NB4 (cell line): ENCODE measurements around the gene PAQR7.
"Not testable (repeated sequence)": the region's sequence is repeated elsewhere in the genome, so short reads cannot be mapped to it uniquely, and the experiment has no call there.

ENCODE experiments used
- DNase-seq: peaks from one replicate; pipeline ENCODE4 v3.0.0; 2010; ENCODE audit warnings: low read depth
- H3K4me3 ChIP-seq: one replicate; pipeline ENCODE4 v1.5.1; 2011; ENCODE audit warnings: mild to moderate bottlenecking, low read depth, low read length, moderate library complexity
- MYC ChIP-seq: IDR thresholded peaks from 2 replicates; pipeline ENCODE4 v1.6.1; 2011; ENCODE audit warnings: low read depth, low read length
- POLR2A ChIP-seq: IDR thresholded peaks from 2 replicates; pipeline ENCODE4 v1.6.1; 2011; ENCODE audit warnings: mild to moderate bottlenecking; ENCODE audit not compliant: insufficient read length; ENCODE audit errors: extremely low read depth
- TF ChIP-seq, protein P1 (sequence below): IDR thresholded peaks from 2 replicates; pipeline ENCODE4 v1.6.1; 2011; ENCODE audit warnings: low read depth, low read length
- TF ChIP-seq, protein P2 (sequence below): IDR thresholded peaks from one replicate; pipeline ENCODE4 v1.5.1; 2012; ENCODE audit warnings: low read depth, low read length

Gene PAQR7

DNA sequence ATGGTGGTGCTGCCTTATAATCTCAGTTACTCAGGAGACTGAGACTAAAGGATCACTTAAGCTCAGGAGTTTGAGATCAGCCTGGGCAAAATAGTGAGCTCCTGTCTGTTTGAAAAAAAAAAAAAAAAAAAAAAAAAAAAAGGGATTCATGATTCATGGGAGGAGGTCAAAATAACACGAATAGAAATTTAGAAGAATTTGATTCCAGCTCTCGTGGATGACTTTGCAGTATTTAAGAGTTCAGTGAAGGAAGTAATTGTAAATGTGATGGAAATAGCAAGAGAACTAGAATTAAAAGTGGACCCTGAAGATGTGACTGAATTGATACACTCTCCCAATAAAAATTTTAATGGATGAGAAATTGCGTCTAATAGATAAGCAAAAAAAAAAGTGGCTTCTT lies 32.0 kb downstream of the PAQR7 start:
- TF ChIP-seq, protein P1, sequence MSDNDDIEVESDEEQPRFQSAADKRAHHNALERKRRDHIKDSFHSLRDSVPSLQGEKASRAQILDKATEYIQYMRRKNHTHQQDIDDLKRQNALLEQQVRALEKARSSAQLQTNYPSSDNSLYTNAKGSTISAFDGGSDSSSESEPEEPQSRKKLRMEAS, result no peak
- TF ChIP-seq POLR2A (no peak), MYC (no peak)
- TF ChIP-seq, protein P2, sequence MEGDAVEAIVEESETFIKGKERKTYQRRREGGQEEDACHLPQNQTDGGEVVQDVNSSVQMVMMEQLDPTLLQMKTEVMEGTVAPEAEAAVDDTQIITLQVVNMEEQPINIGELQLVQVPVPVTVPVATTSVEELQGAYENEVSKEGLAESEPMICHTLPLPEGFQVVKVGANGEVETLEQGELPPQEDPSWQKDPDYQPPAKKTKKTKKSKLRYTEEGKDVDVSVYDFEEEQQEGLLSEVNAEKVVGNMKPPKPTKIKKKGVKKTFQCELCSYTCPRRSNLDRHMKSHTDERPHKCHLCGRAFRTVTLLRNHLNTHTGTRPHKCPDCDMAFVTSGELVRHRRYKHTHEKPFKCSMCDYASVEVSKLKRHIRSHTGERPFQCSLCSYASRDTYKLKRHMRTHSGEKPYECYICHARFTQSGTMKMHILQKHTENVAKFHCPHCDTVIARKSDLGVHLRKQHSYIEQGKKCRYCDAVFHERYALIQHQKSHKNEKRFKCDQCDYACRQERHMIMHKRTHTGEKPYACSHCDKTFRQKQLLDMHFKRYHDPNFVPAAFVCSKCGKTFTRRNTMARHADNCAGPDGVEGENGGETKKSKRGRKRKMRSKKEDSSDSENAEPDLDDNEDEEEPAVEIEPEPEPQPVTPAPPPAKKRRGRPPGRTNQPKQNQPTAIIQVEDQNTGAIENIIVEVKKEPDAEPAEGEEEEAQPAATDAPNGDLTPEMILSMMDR, result no peak
- no peak for DNase-seq

DNA sequence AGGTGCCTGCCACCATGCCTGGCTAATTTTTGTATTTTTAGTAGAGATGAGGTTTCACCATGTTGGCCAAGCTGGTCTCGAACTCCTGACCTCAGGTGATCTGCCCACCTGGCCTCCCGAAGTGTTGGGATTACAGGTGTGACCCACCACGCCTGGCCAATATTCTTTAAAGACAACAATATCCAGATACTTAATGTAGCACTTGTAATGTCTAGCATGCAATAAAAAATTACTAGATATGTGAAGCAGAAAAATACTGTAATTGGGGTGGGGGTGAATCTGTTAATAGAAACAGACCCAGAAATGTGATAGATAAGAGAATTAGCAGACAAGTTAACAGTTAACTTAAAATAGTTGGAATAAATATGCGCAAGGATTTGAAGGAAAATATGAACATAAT lies 35.7 kb downstream of the PAQR7 start:
- DNase-seq, H3K4me3 ChIP-seq: not testable (repeated sequence)

More for the DNA sequence above, 32.0 kb downstream of the PAQR7 start:
- no peak overlapping the region for H3K4me3 ChIP-seq

DNA sequence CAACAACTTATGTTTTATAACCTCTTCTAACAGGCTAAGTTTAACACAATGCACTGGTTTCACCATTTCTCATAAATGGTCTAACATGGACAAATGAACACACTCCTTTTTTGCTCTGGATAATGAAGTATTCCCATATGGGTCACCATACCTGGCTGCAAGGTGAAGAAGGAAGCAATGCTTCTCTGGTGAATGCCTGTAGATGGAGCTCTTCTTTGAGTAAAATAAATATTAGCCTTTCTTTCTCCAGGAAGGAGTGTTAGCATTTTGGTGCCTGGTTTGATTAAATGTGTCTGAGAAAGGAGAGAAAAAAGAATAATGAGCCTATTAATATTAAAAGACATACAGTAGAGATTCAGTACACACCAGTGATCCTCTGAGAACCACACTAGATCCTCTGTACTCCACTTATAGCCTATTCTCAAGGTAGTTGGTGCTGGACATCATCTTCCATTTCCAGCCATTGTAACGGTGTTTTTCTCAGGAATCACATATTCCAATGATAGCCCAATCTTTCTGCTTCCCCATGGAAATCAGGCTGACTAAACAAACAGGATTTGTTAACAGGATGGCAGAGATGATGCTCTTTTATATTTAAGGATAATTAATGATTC lies 38.1 kb downstream of the PAQR7 start:
- no peak for DNase-seq
- no peak overlapping the region for H3K4me3 ChIP-seq
- no peak for TF ChIP-seq MYC
- TF ChIP-seq, protein P1, result no peak
- no peak for TF ChIP-seq POLR2A
- TF ChIP-seq, protein P2, result peak; percentile 14

DNA sequence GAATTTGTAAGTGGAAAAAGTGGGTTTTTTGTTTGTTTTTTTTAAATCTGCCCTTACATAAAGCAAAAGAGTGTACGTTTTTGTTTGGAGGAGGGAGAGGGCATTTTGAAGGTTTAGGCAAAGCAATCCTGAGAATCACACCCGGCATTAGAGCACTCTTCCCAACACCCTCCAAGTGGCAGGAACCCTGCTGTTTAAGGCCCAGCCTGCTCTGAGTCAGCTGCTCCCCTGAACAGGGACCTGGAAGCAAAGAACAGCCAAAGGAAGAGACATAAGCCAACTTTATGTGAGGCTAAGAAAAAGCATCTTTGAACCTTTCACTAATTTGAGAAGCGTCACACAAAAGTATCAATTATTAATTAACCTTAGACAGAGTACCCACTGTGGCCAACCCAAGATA lies 38.8 kb downstream of the PAQR7 start:
- no peak for TF ChIP-seq POLR2A
- TF ChIP-seq, protein P1, result no peak
- TF ChIP-seq, protein P2, result no peak
- TF ChIP-seq MYC, result no peak
- no peak overlapping the region for H3K4me3 ChIP-seq
- DNase-seq, result no peak

DNA sequence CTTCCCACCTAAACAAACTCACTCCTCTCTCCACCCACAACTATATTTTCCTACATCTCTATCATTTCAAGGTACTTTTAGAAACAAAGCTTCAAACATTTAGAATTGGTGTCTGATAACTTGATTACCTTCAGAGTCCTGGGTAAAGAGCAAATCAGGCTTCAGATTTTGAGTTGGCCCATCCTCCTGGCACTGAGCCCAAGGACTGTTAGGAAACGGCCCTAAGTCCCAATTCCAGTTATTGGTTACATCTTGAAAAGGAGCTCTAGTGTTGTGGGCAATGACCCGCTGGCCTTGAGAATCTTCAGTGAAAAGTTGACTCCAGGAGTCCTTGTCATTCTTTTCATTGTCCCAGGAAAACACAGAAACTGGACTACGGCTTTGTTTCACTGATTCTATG lies 40.6 kb downstream of the PAQR7 start:
- no peak for DNase-seq
- H3K4me3 ChIP-seq, result no peak overlapping the region
- TF ChIP-seq, protein P2, result no peak
- TF ChIP-seq, protein P1, result no peak
- no peak for TF ChIP-seq POLR2A
- no peak for TF ChIP-seq MYC

DNA sequence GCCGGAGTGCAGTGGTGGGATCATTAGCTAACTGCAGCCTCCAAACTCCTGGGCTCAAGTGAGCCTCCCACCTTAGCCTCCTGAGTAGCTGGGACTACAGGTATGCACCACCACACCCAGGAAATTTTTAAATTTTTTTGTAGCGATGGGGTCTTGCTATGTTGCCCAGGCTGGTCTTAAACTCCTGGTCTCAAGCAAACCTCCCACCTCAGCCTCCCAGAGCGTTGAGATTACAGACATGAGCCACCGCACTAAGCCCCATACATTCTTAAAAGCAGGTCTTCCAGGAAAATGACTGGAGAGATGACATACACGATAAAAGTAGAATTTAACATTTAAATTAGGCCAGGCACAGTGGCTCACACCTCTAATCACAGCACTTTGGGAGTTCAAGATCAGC lies 42.4 kb downstream of the PAQR7 start:
- no peak for DNase-seq
- H3K4me3 ChIP-seq, result no peak overlapping the region
- TF ChIP-seq, protein P2, result no peak
- TF ChIP-seq, protein P1, result no peak
- TF ChIP-seq MYC (no peak), POLR2A (no peak)
